HPDE6-E6E7 (cell line): Measurements from ENCODE around the gene TMEM266.

ENCODE experiments used
- DNase-seq: peaks from one replicate; pipeline ENCODE4 v3.0.0; 2011; ENCODE audit warnings: missing footprints; ENCODE audit errors: extremely low spot score

TMEM266 gene

DNA sequence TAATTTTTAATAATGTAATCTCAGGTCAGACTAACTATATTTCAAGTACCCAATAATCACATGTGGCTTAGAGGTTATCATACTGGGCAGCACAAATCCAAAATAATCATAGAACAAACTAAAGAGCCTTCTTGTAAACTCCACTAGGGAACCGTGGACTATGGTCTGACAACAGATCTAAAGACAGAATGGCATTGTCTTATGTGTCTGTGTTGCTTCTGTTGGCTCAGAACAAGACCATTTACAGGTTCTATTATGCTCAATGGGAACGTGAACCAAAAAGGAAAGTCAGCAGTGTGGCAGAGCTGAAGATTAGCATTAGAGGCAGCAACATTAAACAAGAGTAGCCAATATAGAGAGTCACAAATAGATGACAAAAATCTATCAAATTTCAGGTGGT lies 176.6 kb downstream of the TMEM266 start:
- DNase-seq: no peak

DNA sequence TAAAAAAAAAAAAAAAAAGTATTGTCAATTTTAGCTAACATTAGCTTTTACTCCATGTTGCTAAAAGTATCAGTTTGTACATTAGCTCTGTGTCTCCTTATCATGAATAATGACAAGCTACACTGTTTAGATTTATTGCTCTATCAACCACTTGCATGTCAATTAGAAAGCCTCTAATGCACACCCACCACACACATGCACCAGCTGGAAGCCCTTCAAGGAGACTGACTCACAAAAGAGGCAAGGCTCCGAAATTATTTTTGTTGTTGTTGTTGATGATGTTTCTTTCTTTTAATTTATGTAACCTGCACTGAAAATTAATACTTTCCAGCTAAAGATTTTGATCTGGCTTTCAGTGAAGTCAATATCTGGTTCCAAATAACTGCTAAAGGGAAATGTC lies 180.0 kb downstream of the TMEM266 start:
- DNase-seq: no peak

DNA sequence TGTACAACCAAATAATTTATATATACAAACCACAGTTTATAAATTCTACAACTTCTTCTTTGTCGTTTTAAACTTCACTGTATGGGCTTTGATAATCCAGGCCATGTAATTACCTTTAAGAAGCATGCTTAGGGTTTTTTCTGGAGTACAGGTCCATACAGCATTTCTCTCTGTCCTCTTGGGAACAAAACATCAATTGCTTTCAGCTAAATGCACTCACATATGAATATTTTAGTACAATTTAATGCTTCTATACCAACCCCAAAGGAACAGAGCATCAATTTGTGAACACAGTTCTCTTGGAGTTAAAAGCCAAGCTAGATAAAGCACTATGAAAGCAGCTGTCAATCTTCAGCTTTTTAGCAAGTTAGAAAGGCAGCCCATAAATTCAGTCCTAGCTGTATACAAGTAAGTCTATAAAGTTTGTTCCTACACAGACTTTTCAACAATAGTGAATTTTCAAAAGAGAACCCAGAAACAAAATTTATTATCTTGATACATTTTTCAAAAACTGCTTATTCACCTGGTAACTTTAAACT lies 185.4 kb downstream of the TMEM266 start:
- DNase-seq: no peak

DNA sequence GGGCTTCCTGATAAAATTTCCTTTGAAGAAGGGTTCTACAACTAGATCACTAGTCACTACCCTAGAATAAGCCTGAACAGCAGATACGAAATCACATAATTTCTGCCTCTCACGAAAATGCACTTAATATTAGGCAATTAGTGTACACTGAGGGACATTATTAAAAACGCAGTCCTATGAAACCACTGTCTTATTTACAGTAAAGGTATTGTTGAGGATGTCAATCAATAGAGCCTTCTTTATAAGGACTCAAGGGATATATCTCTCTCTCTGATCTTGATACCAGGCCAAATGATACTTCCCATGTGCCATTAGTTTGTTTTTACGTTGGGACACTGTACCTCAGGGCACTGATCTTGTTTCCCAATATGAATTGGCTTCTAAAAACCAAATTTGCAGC lies 191.9 kb downstream of the TMEM266 start:
- no peak for DNase-seq

DNA sequence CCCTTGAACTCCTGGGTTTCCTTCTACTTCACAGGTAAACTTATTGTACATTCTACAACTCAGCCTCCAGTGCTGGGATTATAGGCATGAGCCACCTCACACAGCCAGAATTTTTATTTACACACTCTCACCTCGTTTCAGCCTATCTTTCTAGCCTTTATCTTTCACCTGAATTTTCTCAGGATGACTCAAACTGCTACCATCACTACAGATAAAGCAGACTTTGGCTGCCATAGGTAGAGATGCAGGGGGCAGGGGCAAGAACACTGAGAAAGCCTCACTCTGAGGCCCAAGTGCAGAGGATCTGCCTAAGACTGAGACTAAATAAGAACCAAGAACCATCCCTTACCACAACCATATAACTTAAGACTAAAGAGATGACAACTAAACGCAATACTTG lies 192.5 kb downstream of the TMEM266 start:
- DNase-seq: no peak

DNA sequence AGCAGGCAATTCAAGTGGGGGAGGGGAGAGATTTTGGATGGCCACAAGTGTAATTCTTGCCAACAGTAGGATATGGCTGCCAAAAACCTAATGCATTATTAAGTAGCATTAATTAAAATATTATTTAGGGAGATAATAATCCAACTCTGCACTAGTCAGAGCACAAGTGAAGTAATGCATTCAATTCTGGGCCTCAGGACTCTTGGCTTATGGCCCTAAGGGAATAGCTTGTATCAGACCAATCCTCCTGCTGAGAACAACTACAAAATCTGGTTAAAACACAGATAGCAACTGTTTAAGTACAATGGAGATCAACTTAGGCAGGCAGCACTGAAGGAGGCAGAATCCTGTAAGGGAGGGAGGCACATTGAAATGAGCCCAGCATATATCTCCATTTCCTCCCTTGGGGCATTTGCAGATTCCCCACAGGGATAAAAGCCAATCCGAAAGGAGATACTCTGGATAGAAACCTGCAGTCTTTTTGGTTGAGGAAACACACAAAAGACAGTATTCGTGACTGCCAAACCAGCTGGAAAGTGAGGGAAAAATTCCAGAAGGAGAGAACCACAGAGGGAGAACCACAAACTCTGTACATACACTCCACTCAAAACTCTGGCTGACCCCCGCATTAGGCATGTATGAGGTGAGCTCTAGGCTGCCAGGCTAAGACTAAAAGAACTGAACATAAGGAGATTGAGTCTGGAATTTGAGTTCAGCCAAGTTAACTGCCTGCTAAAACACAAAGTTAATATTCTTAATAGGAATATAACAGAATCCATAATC lies 194.1 kb downstream of the TMEM266 start:
- DNase-seq: no peak
